Lung (tissue), 12 donors: Measurements from ENCODE around the gene CNDP1. TPM values are rescaled to one million over a fixed set of nuclear protein-coding genes. Genes with fewer than 3 reads are reported as not detected.

Source experiments
- ATAC-seq: fragments of 200-7000 bp; cut with Tn5 transposase; one replicate; pipeline ENCODE4 v1.9.1; 2020; ENCODE audit warnings: moderate number of reproducible peaks; ENCODE audit not compliant: insufficient read depth, low FRiP score
- DNase-seq, 3 donors: peaks; one replicate each; pipeline ENCODE4 v3.0.0-alpha.2; 2013 to 2017
- H3K27ac ChIP-seq, 2 donors: one replicate each; pipeline ENCODE4 v1.5.1; 2013; ENCODE audit warnings: mild to moderate bottlenecking in 2 of 2, moderate library complexity in 2 of 2, control low read depth in 1 of 2, inconsistent platforms in 1 of 2, low read depth in 1 of 2, low read length in 1 of 2
- H3K27me3 ChIP-seq, 3 donors: one replicate each; pipeline ENCODE4 v1.5.1; 2013; ENCODE audit warnings: low read length in 2 of 3; ENCODE audit not compliant: control insufficient read depth in 3 of 3, insufficient read depth in 3 of 3
- H3K36me3 ChIP-seq, 4 donors: one replicate each; pipeline ENCODE4 v1.5.1; 2013; ENCODE audit warnings: low read length in 4 of 4, mild to moderate bottlenecking in 1 of 4, moderate library complexity in 1 of 4; ENCODE audit not compliant: control insufficient read depth in 4 of 4, insufficient read depth in 4 of 4
- H3K4me1 ChIP-seq, 5 donors: one replicate each; pipeline ENCODE4 v1.5.1; 2013; ENCODE audit warnings: low read length in 5 of 5, mild to moderate bottlenecking in 2 of 5, moderate library complexity in 1 of 5; ENCODE audit not compliant: control insufficient read depth in 5 of 5, insufficient read depth in 5 of 5
- H3K4me3 ChIP-seq: one replicate; pipeline ENCODE4 v1.5.1; 2013; ENCODE audit warnings: mild to moderate bottlenecking, control low read depth, moderate library complexity
- H3K9ac ChIP-seq, 2 donors: one replicate each; pipeline ENCODE4 v1.5.1; 2013; ENCODE audit warnings: low read length in 2 of 2, control low read depth in 1 of 2; ENCODE audit not compliant: insufficient read depth in 1 of 2
- H3K9me3 ChIP-seq, 4 donors: one replicate each; pipeline ENCODE4 v1.5.1; 2013; ENCODE audit warnings: low read length in 3 of 4, mild to moderate bottlenecking in 1 of 4, moderate library complexity in 1 of 4; ENCODE audit not compliant: control insufficient read depth in 4 of 4, insufficient read depth in 3 of 4
- CTCF ChIP-seq: IDR thresholded peaks from 2 replicates; pipeline ENCODE4 v1.5.1; 2012; ENCODE audit warnings: mild to moderate bottlenecking; ENCODE audit errors: control extremely low read depth, extremely low read depth
- WGBS, 2 donors: extraction: QIAGEN DNeasy Blood & Tissue Kit; methylation state at CpG; one replicate each; pipeline ENCODE4 v1.1.7; 2013; 5-methylcytosine and 5-hydroxymethylcytosine counted together
- polyA plus RNA-seq, 2 donors: library from polyadenylated mRNA; stranded (reverse); fragments of 200-250 nt; gene quantifications; one replicate each; pipeline ENCODE4 v1.2.1, GENCODE V29; 2013
- total RNA-seq, 2 donors: library from RNA; depleted of rRNA in 1 of 2; stranded (reverse); fragments of >200 nt in 1 of 2; gene quantifications; one replicate each; pipeline ENCODE4 v1.2.1, GENCODE V29; 2014 to 2021
- donor health status: control.
- donor health status: control.
- donor health status: Bipolar disorder and iron deficiency.
- donor health status: healthy.
- donor health status: DM: yes; HTN: yes; CAD: no.

Gene CNDP1
- total and polyA plus RNA-seq, 4 donors = 0.08 to 0.10 TPM; not detected in 2

- Histone ChIP-seq H3K4me3 (no peak overlapping the region), H3K27me3 (no peaks in the 10 kb centered on the region), H3K9me3 (peaks cover 0 to 4% (median 0%) of the 10 kb centered on the region in 4 donors), H3K9ac (no peak overlapping the region), H3K27ac (no peak overlapping the region), H3K36me3 (no peaks in the 10 kb centered on the region), H3K4me1 (no peaks in the 10 kb centered on the region)
- DNase-seq (no peak), ATAC-seq (no peak)
- no peak for TF ChIP-seq CTCF
- WGBS, 2 donors = 80 to 85% methylated on average over 12 of the region's 12 CpGs
These were observed 37.8 kb downstream of the CNDP1 start for GRCh38 chr18:74571895-74572680.

- no peak overlapping the region for H3K27ac ChIP-seq
- no peak for DNase-seq
- H3K36me3 ChIP-seq = no peaks in the 10 kb centered on the region
- no peak overlapping the region for H3K9ac ChIP-seq
- H3K4me1 ChIP-seq = no peaks in the 10 kb centered on the region
- H3K4me3 ChIP-seq = no peak overlapping the region
- H3K9me3 ChIP-seq = peaks cover 0 to 2% (median 0%) of the 10 kb centered on the region in 4 donors
- no peaks in the 10 kb centered on the region for H3K27me3 ChIP-seq
- no peak for ATAC-seq
- TF ChIP-seq CTCF = no peak
These were observed 38.8 kb downstream of the CNDP1 start for GRCh38 chr18:74573053-74573452.

- H3K27ac ChIP-seq = no peak overlapping the region
- H3K36me3 ChIP-seq = no peaks in the 10 kb centered on the region
- 80 to 83% methylated on average over 2 of the region's 2 CpGs for WGBS, 2 donors
- H3K9ac ChIP-seq = no peak overlapping the region
- H3K4me3 ChIP-seq = no peak overlapping the region
- no peaks in the 10 kb centered on the region for H3K4me1 ChIP-seq
- TF ChIP-seq CTCF = no peak
- DNase-seq = no peak
- ATAC-seq = no peak
- H3K9me3 ChIP-seq = no peaks in the 10 kb centered on the region
- H3K27me3 ChIP-seq = no peaks in the 10 kb centered on the region
These were observed 40.6 kb downstream of the CNDP1 start for GRCh38 chr18:74574916-74575315.
